Measurements from ENCODE around the gene PPP1R37. TPM values are rescaled to one million over a fixed set of nuclear protein-coding genes. Genes with fewer than 3 reads are reported as not detected.

PPP1R37 gene
- total and polyA plus RNA-seq, 2 of the 13 experiments (the other 11 are each of a cell fraction or from before 2014, with no cell fraction given): 9.0 to 14.3 TPM

DNA sequence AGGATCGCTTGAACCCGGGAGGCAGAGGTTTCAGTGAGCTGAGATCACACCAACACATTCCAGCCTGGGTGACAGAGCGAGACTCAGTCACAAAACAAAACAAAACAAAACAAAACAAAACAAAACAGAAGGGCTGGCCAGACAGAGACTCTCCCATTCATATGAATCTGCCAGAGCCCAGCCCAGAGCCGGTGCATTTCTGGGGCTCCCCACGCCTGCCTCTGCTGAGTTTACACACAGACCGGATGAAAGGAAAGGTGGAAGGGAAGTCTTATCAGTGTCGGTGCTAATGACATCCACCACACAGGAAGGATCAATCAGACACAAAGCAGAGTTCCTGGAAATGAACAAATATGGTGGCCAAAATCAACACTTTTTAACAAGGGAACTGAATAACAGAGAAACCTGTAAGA is 78.2 kb downstream of the PPP1R37 start (continued):
- TF ChIP-seq, protein P1, sequence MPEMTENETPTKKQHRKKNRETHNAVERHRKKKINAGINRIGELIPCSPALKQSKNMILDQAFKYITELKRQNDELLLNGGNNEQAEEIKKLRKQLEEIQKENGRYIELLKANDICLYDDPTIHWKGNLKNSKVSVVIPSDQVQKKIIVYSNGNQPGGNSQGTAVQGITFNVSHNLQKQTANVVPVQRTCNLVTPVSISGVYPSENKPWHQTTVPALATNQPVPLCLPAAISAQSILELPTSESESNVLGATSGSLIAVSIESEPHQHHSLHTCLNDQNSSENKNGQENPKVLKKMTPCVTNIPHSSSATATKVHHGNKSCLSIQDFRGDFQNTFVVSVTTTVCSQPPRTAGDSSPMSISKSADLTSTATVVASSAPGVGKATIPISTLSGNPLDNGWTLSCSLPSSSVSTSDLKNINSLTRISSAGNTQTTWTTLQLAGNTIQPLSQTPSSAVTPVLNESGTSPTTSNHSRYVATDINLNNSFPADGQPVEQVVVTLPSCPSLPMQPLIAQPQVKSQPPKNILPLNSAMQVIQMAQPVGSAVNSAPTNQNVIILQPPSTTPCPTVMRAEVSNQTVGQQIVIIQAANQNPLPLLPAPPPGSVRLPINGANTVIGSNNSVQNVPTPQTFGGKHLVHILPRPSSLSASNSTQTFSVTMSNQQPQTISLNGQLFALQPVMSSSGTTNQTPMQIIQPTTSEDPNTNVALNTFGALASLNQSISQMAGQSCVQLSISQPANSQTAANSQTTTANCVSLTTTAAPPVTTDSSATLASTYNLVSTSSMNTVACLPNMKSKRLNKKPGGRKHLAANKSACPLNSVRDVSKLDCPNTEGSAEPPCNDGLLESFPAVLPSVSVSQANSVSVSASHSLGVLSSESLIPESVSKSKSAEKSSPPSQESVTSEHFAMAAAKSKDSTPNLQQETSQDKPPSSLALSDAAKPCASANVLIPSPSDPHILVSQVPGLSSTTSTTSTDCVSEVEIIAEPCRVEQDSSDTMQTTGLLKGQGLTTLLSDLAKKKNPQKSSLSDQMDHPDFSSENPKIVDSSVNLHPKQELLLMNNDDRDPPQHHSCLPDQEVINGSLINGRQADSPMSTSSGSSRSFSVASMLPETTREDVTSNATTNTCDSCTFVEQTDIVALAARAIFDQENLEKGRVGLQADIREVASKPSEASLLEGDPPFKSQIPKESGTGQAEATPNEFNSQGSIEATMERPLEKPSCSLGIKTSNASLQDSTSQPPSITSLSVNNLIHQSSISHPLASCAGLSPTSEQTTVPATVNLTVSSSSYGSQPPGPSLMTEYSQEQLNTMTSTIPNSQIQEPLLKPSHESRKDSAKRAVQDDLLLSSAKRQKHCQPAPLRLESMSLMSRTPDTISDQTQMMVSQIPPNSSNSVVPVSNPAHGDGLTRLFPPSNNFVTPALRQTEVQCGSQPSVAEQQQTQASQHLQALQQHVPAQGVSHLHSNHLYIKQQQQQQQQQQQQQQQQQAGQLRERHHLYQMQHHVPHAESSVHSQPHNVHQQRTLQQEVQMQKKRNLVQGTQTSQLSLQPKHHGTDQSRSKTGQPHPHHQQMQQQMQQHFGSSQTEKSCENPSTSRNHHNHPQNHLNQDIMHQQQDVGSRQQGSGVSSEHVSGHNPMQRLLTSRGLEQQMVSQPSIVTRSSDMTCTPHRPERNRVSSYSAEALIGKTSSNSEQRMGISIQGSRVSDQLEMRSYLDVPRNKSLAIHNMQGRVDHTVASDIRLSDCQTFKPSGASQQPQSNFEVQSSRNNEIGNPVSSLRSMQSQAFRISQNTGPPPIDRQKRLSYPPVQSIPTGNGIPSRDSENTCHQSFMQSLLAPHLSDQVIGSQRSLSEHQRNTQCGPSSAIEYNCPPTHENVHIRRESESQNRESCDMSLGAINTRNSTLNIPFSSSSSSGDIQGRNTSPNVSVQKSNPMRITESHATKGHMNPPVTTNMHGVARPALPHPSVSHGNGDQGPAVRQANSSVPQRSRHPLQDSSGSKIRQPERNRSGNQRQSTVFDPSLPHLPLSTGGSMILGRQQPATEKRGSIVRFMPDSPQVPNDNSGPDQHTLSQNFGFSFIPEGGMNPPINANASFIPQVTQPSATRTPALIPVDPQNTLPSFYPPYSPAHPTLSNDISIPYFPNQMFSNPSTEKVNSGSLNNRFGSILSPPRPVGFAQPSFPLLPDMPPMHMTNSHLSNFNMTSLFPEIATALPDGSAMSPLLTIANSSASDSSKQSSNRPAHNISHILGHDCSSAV (CRISPR knock-in tag; IDR thresholded peaks at IDR 0.05; ENCODE audit: borderline replicate concordance): no peak
- TF ChIP-seq, protein P2, sequence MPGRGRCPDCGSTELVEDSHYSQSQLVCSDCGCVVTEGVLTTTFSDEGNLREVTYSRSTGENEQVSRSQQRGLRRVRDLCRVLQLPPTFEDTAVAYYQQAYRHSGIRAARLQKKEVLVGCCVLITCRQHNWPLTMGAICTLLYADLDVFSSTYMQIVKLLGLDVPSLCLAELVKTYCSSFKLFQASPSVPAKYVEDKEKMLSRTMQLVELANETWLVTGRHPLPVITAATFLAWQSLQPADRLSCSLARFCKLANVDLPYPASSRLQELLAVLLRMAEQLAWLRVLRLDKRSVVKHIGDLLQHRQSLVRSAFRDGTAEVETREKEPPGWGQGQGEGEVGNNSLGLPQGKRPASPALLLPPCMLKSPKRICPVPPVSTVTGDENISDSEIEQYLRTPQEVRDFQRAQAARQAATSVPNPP (CRISPR knock-in tag; IDR thresholded peaks at IDR 0.05): no peak
- TF ChIP-seq TBX2 (CRISPR knock-in tag; IDR thresholded peaks at IDR 0.05; ENCODE audit: borderline replicate concordance) (peak; percentile 98), PPARG (CRISPR knock-in tag; conservative IDR thresholded peaks at IDR 0.05) (peak; percentile 60; the same call in 1 of the 2 replicates), RFX1 (IDR thresholded peaks at IDR 0.05) (no peak), ZNF326 (CRISPR knock-in tag; IDR thresholded peaks at IDR 0.05; ENCODE audit: borderline replicate concordance) (no peak), HDAC1 (CRISPR knock-in tag; IDR thresholded peaks at IDR 0.05) (peak; percentile 57), SRSF9 (IDR thresholded peaks at IDR 0.05; ENCODE audit: borderline replicate concordance, insufficient read depth, low read depth, low read length, poor library complexity, severe bottlenecking) (no peak), BHLHE40 (IDR thresholded peaks at IDR 0.05; ENCODE audit: low read length) (no peak), PHF5A (CRISPR knock-in tag; IDR thresholded peaks at IDR 0.05; ENCODE audit: low read depth, unreplicated experiment) (no peak), ERF (CRISPR knock-in tag; IDR thresholded peaks at IDR 0.05) (no peak; the same call in 1 of the 2 replicates), ZNF724P (CRISPR knock-in tag; IDR thresholded peaks at IDR 0.05; ENCODE audit: borderline replicate concordance) (no peak), ZSCAN9 (CRISPR knock-in tag; IDR thresholded peaks at IDR 0.05; ENCODE audit: borderline replicate concordance) (no peak)
- TF ChIP-seq, protein P3, sequence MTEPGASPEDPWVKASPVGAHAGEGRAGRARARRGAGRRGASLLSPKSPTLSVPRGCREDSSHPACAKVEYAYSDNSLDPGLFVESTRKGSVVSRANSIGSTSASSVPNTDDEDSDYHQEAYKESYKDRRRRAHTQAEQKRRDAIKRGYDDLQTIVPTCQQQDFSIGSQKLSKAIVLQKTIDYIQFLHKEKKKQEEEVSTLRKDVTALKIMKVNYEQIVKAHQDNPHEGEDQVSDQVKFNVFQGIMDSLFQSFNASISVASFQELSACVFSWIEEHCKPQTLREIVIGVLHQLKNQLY (CRISPR knock-in tag; IDR thresholded peaks at IDR 0.05): peak; percentile 28; the same call in 1 of the 2 replicates
- TF ChIP-seq, protein P4, sequence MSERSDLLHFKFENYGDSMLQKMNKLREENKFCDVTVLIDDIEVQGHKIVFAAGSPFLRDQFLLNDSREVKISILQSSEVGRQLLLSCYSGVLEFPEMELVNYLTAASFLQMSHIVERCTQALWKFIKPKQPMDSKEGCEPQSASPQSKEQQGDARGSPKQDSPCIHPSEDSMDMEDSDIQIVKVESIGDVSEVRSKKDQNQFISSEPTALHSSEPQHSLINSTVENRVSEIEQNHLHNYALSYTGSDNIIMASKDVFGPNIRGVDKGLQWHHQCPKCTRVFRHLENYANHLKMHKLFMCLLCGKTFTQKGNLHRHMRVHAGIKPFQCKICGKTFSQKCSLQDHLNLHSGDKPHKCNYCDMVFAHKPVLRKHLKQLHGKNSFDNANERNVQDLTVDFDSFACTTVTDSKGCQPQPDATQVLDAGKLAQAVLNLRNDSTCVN (CRISPR knock-in tag; IDR thresholded peaks at IDR 0.05; ENCODE audit: borderline replicate concordance): no peak
- TF ChIP-seq, protein P5, sequence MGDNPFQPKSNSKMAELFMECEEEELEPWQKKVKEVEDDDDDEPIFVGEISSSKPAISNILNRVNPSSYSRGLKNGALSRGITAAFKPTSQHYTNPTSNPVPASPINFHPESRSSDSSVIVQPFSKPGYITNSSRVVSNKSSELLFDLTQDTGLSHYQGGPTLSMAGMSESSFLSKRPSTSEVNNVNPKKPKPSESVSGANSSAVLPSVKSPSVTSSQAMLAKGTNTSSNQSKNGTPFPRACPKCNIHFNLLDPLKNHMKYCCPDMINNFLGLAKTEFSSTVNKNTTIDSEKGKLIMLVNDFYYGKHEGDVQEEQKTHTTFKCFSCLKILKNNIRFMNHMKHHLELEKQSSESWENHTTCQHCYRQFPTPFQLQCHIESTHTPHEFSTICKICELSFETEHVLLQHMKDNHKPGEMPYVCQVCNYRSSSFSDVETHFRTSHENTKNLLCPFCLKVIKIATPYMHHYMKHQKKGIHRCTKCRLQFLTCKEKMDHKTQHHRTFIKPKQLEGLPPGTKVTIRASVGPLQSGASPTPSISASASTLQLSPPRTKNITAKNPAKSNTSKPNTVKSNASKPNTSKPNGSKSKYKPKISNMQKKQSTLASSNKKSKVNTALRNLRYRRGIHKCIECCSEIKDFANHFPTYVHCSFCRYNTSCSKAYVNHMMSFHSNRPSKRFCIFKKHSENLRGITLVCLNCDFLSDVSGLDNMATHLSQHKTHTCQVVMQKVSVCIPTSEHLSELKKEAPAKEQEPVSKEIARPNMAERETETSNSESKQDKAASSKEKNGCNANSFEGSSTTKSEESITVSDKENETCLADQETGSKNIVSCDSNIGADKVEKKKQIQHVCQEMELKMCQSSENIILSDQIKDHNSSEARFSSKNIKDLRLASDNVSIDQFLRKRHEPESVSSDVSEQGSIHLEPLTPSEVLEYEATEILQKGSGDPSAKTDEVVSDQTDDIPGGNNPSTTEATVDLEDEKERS (CRISPR knock-in tag; IDR thresholded peaks at IDR 0.05): no peak

All from HepG2 (cell line).